SK-N-SH (cell line): ENCODE results near the gene SLC66A2. TPM values are rescaled to one million over a fixed set of nuclear protein-coding genes. Genes with fewer than 3 reads are reported as not detected.

Experiments
- CTCF ChIA-PET: fragments of 300-600, 350-600 bp; formaldehyde crosslinking; extraction: SDS; loops from one replicate; lab custom pipeline; 2021; lab: Yijun Ruan, JAX
- POLR2A ChIA-PET: fragments of 350-600 bp; sonication (Branson Sonifier 250); formaldehyde crosslinking; extraction: SDS; loops from one replicate; lab custom pipeline; 2020; ENCODE audit warnings: antibody characterized with exemption, inconsistent platforms; lab: Yijun Ruan, JAX
- DNase-seq: peaks from one replicate; pipeline ENCODE4 v3.0.0; 2012
- H2AFZ ChIP-seq: fragments of 200-600 bp; sonication (generic); 2 replicates; pipeline ENCODE4 v1.8.1; 2016; ENCODE audit warnings: antibody characterized with exemption, mild to moderate bottlenecking, low read depth
- H3F3A ChIP-seq: fragments of 200-600 bp; sonication (generic); replicated peaks from 2 replicates; pipeline ENCODE3; 2016; ENCODE audit warnings: antibody characterized with exemption, mild to moderate bottlenecking; ENCODE audit not compliant: insufficient read depth
- H3K27ac ChIP-seq, 2 experiments: fragments of 200-500 bp in 1 of 2; fragments of 200-600 bp in 1 of 2; sonication (Bioruptor generic) in 1 of 2; sonication (generic), shearing (Covaris generic) in 1 of 2; 2 replicates each; pipeline versions ENCODE4 v1.5.1 to v1.6.1; 2014 to 2016; ENCODE audit warnings: low read depth in 2 of 2, inconsistent platforms in 1 of 2, low read length in 1 of 2, mild to moderate bottlenecking in 1 of 2, mixed read lengths in 1 of 2
- H3K27me3 ChIP-seq: fragments of 200-600 bp; sonication (generic), shearing (Covaris generic); 2 replicates; pipeline ENCODE4 v1.6.1; 2016; ENCODE audit warnings: mixed run types; ENCODE audit not compliant: insufficient read depth
- H3K36me3 ChIP-seq, 2 experiments: fragments of 200-500 bp in 1 of 2; fragments of 200-600 bp in 1 of 2; sonication (Bioruptor generic) in 1 of 2; sonication (generic) in 1 of 2; replicated peaks in 1 of 2; 2 replicates each; pipeline versions ENCODE3 to v1.5.1; 2014 to 2016; ENCODE audit warnings: low read length in 1 of 2, mild to moderate bottlenecking in 1 of 2; ENCODE audit not compliant: insufficient read depth in 2 of 2, control insufficient read depth in 1 of 2
- H3K4me1 ChIP-seq, 2 experiments: fragments of 200-500 bp in 1 of 2; fragments of 200-600 bp in 1 of 2; sonication (Bioruptor generic) in 1 of 2; sonication (generic), shearing (Covaris generic) in 1 of 2; 2 replicates each; pipeline versions ENCODE4 v1.5.1 to v1.6.1; 2014 to 2016; ENCODE audit warnings: low read depth in 1 of 2, low read length in 1 of 2, mixed run types in 1 of 2; ENCODE audit not compliant: insufficient read depth in 2 of 2, control insufficient read depth in 1 of 2
- H3K4me2 ChIP-seq: fragments of 200-600 bp; sonication (generic), shearing (Covaris generic); 2 replicates; pipeline ENCODE4 v1.6.1; 2017; ENCODE audit warnings: mixed run types
- H3K4me3 ChIP-seq, 2 experiments: fragments of 200-500 bp in 1 of 2; fragments of 200-600 bp in 1 of 2; sonication (Bioruptor generic) in 1 of 2; sonication (generic), shearing (Covaris generic) in 1 of 2; 2 replicates each; pipeline versions ENCODE4 v1.5.1 to v1.8.1; 2014 to 2016; ENCODE audit warnings: low read depth in 2 of 2, inconsistent platforms in 1 of 2, low read length in 1 of 2, mild to moderate bottlenecking in 1 of 2, mixed read lengths in 1 of 2, moderate library complexity in 1 of 2
- H3K79me2 ChIP-seq: fragments of 200-600 bp; sonication (generic); 2 replicates; pipeline ENCODE4 v1.8.1; 2017; ENCODE audit warnings: mild to moderate bottlenecking; ENCODE audit not compliant: insufficient read depth
- H3K9ac ChIP-seq: fragments of 200-600 bp; sonication (generic); 2 replicates; pipeline ENCODE4 v1.6.1; 2017; ENCODE audit warnings: mixed run types
- H3K9me2 ChIP-seq: fragments of 200-600 bp; sonication (generic); 2 replicates; pipeline ENCODE4 v1.6.1; 2017; ENCODE audit warnings: mixed run types
- H3K9me3 ChIP-seq: fragments of 200-600 bp; sonication (generic); 2 replicates; pipeline ENCODE4 v1.6.1; 2017; ENCODE audit warnings: mixed run types, mild to moderate bottlenecking, moderate library complexity
- H4K20me1 ChIP-seq: fragments of 200-600 bp; sonication (generic); 2 replicates; pipeline ENCODE4 v1.6.1; 2017; ENCODE audit warnings: mild to moderate bottlenecking, mixed run types; ENCODE audit not compliant: insufficient read depth
- EP300 ChIP-seq, 2 experiments: IDR thresholded peaks; 2 replicates each; pipeline versions ENCODE4 v1.4.0 to v1.6.1; 2012; ENCODE audit warnings: borderline replicate concordance in 1 of 2, low read depth in 1 of 2, low read length in 1 of 2
- EZH2phosphoT487 ChIP-seq: fragments of 200-600 bp; sonication (generic); IDR thresholded peaks from 2 replicates; pipeline ENCODE4 v1.6.1; 2017; ENCODE audit warnings: low read depth, mixed run types, mild to moderate bottlenecking, antibody characterized with exemption, moderate library complexity, borderline replicate concordance
- FOXJ3 ChIP-seq: sonication (generic); formaldehyde crosslinking; IDR thresholded peaks from 2 replicates; pipeline ENCODE4 v1.5.1; 2020; ENCODE audit warnings: mild to moderate bottlenecking, missing genetic modification reagents
- FOXM1 ChIP-seq: IDR thresholded peaks from 2 replicates; pipeline ENCODE4 v1.4.0; 2012; ENCODE audit warnings: low read depth, mild to moderate bottlenecking
- JUND ChIP-seq: IDR thresholded peaks from 2 replicates; pipeline ENCODE4 v1.4.0; 2012
- MXI1 ChIP-seq: IDR thresholded peaks from 2 replicates; pipeline ENCODE4 v1.6.1; 2012; ENCODE audit warnings: mild to moderate bottlenecking, low read depth, low read length, improper control_type of control experiment
- NFIC ChIP-seq: IDR thresholded peaks from 2 replicates; pipeline ENCODE4 v1.4.0; 2012; ENCODE audit warnings: borderline replicate concordance
- NRF1 ChIP-seq: IDR thresholded peaks from 2 replicates; pipeline ENCODE4 v1.6.1; 2012; ENCODE audit warnings: low read depth, mild to moderate bottlenecking, low read length
- POLR2AphosphoS5 ChIP-seq: IDR thresholded peaks from 2 replicates; pipeline ENCODE4 v1.6.1; 2012; ENCODE audit warnings: low read depth, low read length
- RCOR1 ChIP-seq: fragments of 150-350 bp; IDR thresholded peaks from 2 replicates; pipeline ENCODE4 v1.6.1; 2017; ENCODE audit warnings: antibody characterized with exemption, low read length
- RFX5 ChIP-seq: IDR thresholded peaks from 2 replicates; pipeline ENCODE4 v1.6.1; 2012; ENCODE audit warnings: mild to moderate bottlenecking, improper control_type of control experiment, low read length
- RXRA ChIP-seq: IDR thresholded peaks from 2 replicates; pipeline ENCODE4 v1.4.0; 2012; ENCODE audit warnings: low read depth, mild to moderate bottlenecking, borderline replicate concordance
- SMC3 ChIP-seq: IDR thresholded peaks from 2 replicates; pipeline ENCODE4 v1.6.1; 2012; ENCODE audit warnings: low read depth, low read length, improper control_type of control experiment
- TAF1 ChIP-seq: IDR thresholded peaks from 2 replicates; pipeline ENCODE4 v1.6.1; 2012; ENCODE audit warnings: low read depth, mild to moderate bottlenecking, low read length, moderate library complexity, borderline replicate concordance
- TCF12 ChIP-seq: IDR thresholded peaks from 2 replicates; pipeline ENCODE4 v1.4.0; 2012
- WGBS: methylation state at CpG from one replicate; pipeline ENCODE4 v1.1.6; 2017; ENCODE audit warnings: low lambda C conversion rate; 5-methylcytosine and 5-hydroxymethylcytosine counted together
- polyA plus RNA-seq, 3 experiments: library from polyadenylated mRNA; depleted of rRNA; stranded (reverse); fragments of >200 nt; gene quantifications; 2 replicates each; pipeline ENCODE4 v1.2.3, GENCODE V29; 2012
- TF ChIP-seq, protein P1 (sequence below): IDR thresholded peaks from 2 replicates; pipeline ENCODE4; 2012
- TF ChIP-seq, protein P2 (sequence below): IDR thresholded peaks from 2 replicates; pipeline ENCODE4 v1.4.0; 2012; ENCODE audit warnings: low read depth, borderline replicate concordance
- TF ChIP-seq, protein P3 (sequence below): IDR thresholded peaks from 2 replicates; pipeline ENCODE4 v1.4.0; 2012; ENCODE audit warnings: low read depth
- TF ChIP-seq, protein P4 (sequence below): fragments of 150-350 bp; IDR thresholded peaks from 2 replicates; pipeline ENCODE4 v1.6.1; 2016; ENCODE audit warnings: mild to moderate bottlenecking, low read depth, low read length
- TF ChIP-seq, protein P5 (sequence below): IDR thresholded peaks from 2 replicates; pipeline ENCODE4 v1.4.0; 2012; ENCODE audit warnings: low read depth, borderline replicate concordance
- TF ChIP-seq, protein P6 (sequence below): fragments of 200-600 bp; sonication (generic); IDR thresholded peaks from 2 replicates; pipeline ENCODE4 v1.6.1; 2017; ENCODE audit warnings: antibody characterized with exemption, mild to moderate bottlenecking, moderate library complexity

Gene SLC66A2
- polyA plus RNA-seq, 1 of the 3 experiments (the other 2 are of a cell fraction) = 14.5 TPM

DNA sequence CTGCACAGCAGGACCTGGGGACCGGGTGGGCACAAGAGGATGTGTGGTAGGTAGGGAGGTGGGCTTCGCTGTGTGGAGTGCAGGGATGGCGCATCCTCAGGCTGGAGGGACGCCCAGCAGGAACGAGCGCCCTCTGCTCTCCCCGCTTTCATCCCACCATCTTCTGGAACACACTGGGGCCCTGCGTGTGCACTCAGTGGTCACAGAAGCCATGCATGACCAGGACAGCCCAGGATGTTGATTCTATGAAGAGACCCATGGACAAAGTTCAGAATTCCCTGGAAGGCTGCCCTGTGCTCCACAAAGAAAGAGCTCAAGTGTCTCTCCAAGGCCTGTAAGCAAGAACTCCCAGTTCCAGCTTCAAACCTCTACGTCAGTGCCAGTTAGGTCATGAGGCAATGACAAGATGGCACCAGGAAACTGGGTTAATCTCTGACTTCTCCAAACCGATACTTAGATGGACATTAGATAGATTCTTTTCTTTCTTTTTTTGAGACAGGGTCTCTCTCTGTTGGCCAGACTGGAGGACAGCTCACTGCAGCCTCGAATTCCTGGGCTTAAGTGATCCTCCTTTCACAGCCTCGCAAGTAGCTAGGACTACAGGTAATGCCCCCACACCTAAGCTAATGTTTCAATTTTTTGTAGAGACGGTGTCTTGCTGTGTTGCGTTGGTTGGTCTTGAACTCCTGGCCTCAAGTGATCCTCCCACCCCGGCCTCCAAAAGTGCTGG is 3.4 kb downstream of the SLC66A2 start (continued):
- TF ChIP-seq POLR2AphosphoS5 = no peak
- no peak for TF ChIP-seq SMC3
- no peak for TF ChIP-seq NRF1
- TF ChIP-seq NFIC = no peak
- no peak for TF ChIP-seq EP300 (IDR thresholded peaks at IDR 0.05; ENCODE audit: borderline replicate concordance in 1 of 2, low read depth in 1 of 2, low read length in 1 of 2)
- TF ChIP-seq, all 33 proteins: peak for 0

DNA sequence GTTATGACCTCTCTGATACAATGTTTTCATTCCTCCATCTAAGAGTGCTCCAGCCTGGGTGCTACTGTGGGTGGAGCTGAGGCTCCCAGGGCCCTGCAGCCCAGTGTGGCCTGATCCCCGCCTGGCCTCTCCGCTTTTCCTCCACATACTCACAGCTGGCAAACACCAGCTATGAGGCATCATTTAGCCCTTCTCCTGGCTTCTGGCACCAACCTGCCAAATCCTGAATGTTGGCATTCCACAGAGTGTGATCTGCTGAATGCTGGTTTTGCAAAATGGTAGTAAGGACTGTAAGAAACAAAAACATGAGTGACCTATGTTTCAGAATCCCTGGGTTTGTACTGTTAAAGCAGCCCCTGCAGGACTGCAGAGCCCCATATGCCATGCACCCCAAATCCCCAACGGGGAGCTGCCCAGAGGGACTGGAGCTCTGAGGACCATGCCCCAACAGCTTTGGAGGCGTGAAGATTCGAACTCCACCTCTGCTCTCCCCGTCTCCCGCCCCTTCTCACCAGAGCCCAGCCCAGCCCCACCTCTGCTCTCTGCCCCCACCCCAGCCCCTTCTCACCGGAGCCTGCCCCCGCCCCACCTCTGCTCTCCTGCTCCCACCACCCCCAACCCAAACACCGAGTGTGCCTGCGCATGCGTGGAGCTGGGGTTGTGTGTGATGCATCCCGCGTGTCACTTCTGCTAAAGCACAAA is 4.2 kb downstream of the SLC66A2 start:
- Histone ChIP-seq H3K4me3 (no peak overlapping the region), H3K27me3 (no peaks in the 10 kb centered on the region), H3K9me2 (no peaks in the 10 kb centered on the region), H4K20me1 (peaks cover 26% of the 10 kb centered on the region; the same call in 1 of the 2 replicates), H3K79me2 (peaks cover 40% of the 10 kb centered on the region), H3K4me2 (no peak overlapping the region), H3K36me3 (peaks cover 3 to 6% of the 10 kb centered on the region in 2 experiments), H3K9me3 (no peaks in the 10 kb centered on the region), H3K27ac (no peak overlapping the region), H3K4me1 (peaks cover 4 to 9% of the 10 kb centered on the region in 2 experiments; a peak in 1 of 4 replicates), H3F3A (no peaks in the 10 kb centered on the region), H2AFZ (no peak overlapping the region), H3K9ac (no peak overlapping the region)
- POLR2A ChIA-PET = no interaction called here
- CTCF ChIA-PET = no interaction called here
- TF ChIP-seq NFIC = no peak
- no peak for TF ChIP-seq FOXM1
- TF ChIP-seq, protein P1, sequence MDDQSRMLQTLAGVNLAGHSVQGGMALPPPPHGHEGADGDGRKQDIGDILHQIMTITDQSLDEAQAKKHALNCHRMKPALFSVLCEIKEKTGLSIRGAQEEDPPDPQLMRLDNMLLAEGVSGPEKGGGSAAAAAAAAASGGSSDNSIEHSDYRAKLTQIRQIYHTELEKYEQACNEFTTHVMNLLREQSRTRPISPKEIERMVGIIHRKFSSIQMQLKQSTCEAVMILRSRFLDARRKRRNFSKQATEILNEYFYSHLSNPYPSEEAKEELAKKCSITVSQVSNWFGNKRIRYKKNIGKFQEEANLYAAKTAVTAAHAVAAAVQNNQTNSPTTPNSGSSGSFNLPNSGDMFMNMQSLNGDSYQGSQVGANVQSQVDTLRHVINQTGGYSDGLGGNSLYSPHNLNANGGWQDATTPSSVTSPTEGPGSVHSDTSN = no peak
- no peak for TF ChIP-seq RFX5
- no peak for TF ChIP-seq TAF1
- no peak for TF ChIP-seq NRF1
- no peak for TF ChIP-seq EZH2phosphoT487
- TF ChIP-seq RCOR1 = no peak
- TF ChIP-seq TCF12 = no peak
- no peak for TF ChIP-seq FOXJ3 (CRISPR knock-in tag)
- TF ChIP-seq, protein P2, sequence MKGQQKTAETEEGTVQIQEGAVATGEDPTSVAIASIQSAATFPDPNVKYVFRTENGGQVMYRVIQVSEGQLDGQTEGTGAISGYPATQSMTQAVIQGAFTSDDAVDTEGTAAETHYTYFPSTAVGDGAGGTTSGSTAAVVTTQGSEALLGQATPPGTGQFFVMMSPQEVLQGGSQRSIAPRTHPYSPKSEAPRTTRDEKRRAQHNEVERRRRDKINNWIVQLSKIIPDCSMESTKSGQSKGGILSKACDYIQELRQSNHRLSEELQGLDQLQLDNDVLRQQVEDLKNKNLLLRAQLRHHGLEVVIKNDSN = no peak
- TF ChIP-seq, protein P3, sequence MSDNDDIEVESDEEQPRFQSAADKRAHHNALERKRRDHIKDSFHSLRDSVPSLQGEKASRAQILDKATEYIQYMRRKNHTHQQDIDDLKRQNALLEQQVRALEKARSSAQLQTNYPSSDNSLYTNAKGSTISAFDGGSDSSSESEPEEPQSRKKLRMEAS = no peak
- no peak for TF ChIP-seq POLR2AphosphoS5
- no peak for TF ChIP-seq RXRA
- TF ChIP-seq, protein P4, sequence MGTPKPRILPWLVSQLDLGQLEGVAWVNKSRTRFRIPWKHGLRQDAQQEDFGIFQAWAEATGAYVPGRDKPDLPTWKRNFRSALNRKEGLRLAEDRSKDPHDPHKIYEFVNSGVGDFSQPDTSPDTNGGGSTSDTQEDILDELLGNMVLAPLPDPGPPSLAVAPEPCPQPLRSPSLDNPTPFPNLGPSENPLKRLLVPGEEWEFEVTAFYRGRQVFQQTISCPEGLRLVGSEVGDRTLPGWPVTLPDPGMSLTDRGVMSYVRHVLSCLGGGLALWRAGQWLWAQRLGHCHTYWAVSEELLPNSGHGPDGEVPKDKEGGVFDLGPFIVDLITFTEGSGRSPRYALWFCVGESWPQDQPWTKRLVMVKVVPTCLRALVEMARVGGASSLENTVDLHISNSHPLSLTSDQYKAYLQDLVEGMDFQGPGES = no peak
- TF ChIP-seq, protein P5, sequence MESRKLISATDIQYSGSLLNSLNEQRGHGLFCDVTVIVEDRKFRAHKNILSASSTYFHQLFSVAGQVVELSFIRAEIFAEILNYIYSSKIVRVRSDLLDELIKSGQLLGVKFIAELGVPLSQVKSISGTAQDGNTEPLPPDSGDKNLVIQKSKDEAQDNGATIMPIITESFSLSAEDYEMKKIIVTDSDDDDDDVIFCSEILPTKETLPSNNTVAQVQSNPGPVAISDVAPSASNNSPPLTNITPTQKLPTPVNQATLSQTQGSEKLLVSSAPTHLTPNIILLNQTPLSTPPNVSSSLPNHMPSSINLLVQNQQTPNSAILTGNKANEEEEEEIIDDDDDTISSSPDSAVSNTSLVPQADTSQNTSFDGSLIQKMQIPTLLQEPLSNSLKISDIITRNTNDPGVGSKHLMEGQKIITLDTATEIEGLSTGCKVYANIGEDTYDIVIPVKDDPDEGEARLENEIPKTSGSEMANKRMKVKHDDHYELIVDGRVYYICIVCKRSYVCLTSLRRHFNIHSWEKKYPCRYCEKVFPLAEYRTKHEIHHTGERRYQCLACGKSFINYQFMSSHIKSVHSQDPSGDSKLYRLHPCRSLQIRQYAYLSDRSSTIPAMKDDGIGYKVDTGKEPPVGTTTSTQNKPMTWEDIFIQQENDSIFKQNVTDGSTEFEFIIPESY = no peak
- TF ChIP-seq JUND = no peak
- TF ChIP-seq, protein P6, sequence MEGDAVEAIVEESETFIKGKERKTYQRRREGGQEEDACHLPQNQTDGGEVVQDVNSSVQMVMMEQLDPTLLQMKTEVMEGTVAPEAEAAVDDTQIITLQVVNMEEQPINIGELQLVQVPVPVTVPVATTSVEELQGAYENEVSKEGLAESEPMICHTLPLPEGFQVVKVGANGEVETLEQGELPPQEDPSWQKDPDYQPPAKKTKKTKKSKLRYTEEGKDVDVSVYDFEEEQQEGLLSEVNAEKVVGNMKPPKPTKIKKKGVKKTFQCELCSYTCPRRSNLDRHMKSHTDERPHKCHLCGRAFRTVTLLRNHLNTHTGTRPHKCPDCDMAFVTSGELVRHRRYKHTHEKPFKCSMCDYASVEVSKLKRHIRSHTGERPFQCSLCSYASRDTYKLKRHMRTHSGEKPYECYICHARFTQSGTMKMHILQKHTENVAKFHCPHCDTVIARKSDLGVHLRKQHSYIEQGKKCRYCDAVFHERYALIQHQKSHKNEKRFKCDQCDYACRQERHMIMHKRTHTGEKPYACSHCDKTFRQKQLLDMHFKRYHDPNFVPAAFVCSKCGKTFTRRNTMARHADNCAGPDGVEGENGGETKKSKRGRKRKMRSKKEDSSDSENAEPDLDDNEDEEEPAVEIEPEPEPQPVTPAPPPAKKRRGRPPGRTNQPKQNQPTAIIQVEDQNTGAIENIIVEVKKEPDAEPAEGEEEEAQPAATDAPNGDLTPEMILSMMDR = no peak
- no peak for TF ChIP-seq MXI1
- DNase-seq = no peak
- 95% methylated on average over 13 of the region's 14 CpGs for WGBS
